Gastrocnemius medialis (tissue), 4 donors: ENCODE measurements around the gene VAPB.

Experiments
- POLR2A ChIP-seq, 2 donors: fragments of 450-650 bp; IDR thresholded peaks; one replicate each; pipeline ENCODE4 v1.6.1; 2017; ENCODE audit warnings: antibody characterized with exemption in 2 of 2, mild to moderate bottlenecking in 2 of 2, moderate library complexity in 2 of 2
- TF ChIP-seq, protein P1 (sequence below), 5 experiments: fragments of 450-650 bp in 3 of 5; fragments of 200-600 bp in 2 of 5; sonication (generic) in 2 of 5; IDR thresholded peaks in 4 of 5; conservative IDR thresholded peaks in 1 of 5; 1 replicate in 4 of 5; 2 replicates in 1 of 5; pipeline ENCODE4 v1.5.1; 2016 to 2019; ENCODE audit warnings: antibody characterized with exemption in 5 of 5, mild to moderate bottlenecking in 3 of 5, moderate library complexity in 3 of 5

GRCh38 chr20:58389968-58390658 lies 1.1 kb downstream of the VAPB start:
- TF ChIP-seq POLR2A (IDR thresholded peaks at IDR 0.05), result no peak
- TF ChIP-seq, protein P1, sequence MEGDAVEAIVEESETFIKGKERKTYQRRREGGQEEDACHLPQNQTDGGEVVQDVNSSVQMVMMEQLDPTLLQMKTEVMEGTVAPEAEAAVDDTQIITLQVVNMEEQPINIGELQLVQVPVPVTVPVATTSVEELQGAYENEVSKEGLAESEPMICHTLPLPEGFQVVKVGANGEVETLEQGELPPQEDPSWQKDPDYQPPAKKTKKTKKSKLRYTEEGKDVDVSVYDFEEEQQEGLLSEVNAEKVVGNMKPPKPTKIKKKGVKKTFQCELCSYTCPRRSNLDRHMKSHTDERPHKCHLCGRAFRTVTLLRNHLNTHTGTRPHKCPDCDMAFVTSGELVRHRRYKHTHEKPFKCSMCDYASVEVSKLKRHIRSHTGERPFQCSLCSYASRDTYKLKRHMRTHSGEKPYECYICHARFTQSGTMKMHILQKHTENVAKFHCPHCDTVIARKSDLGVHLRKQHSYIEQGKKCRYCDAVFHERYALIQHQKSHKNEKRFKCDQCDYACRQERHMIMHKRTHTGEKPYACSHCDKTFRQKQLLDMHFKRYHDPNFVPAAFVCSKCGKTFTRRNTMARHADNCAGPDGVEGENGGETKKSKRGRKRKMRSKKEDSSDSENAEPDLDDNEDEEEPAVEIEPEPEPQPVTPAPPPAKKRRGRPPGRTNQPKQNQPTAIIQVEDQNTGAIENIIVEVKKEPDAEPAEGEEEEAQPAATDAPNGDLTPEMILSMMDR (IDR thresholded peaks at IDR 0.05 in 4 of 5, conservative IDR thresholded peaks at IDR 0.05 in 1 of 5), result no peak
